GM12878 (cell line): ENCODE measurements around the gene LUM. TPM values are rescaled to one million over a fixed set of nuclear protein-coding genes. Genes with fewer than 3 reads are reported as not detected.

Experiments
- ATAC-seq: fragments of 200-7000 bp; cut with Tn5 transposase; 3 replicates; pipeline ENCODE4 v1.9.1; 2020; ENCODE audit warnings: mild to moderate bottlenecking, moderate library complexity
- BruUV-seq: library from RNA; stranded (reverse); fragments of 400-500 nt; replicated peaks from 2 replicates; lab custom pipeline; 2021; lab: Mats Ljungman, UMichigan
- CTCF ChIA-PET: fragments of 300-600 bp; sonication (Branson Sonifier 250); formaldehyde crosslinking; extraction: SDS; loops from one replicate; lab custom pipeline; 2021; ENCODE audit warnings: inconsistent platforms; lab: Yijun Ruan, JAX
- POLR2A ChIA-PET: fragments of 350-600 bp; formaldehyde crosslinking; extraction: SDS; loops from one replicate; lab custom pipeline; 2021; ENCODE audit warnings: inconsistent platforms; lab: Charles Lee
- RAD21 ChIA-PET: fragments of 300-600 bp; sonication (Branson Sonifier 250); formaldehyde crosslinking; loops from one replicate; lab custom pipeline; 2023; ENCODE audit warnings: antibody characterized with exemption; ENCODE audit not compliant: unreplicated experiment; lab: Charles Lee
- SMC1A ChIA-PET: fragments of 300-600 bp; sonication (Branson Sonifier 250); formaldehyde crosslinking; loops from one replicate; lab custom pipeline; 2023; ENCODE audit not compliant: unreplicated experiment, uncharacterized antibody; lab: Charles Lee
- DNase-seq: peaks from one replicate; pipeline ENCODE4 v3.0.0-alpha.2; 2011; ENCODE audit warnings: low read depth, low spot score
- FAIRE-seq: peaks from 3 replicates; lab custom pipeline; 2011; peaks lifted over from hg19 to GRCh38; lab: Jason Lieb, UNC
- H2AFZ ChIP-seq: 2 replicates; pipeline ENCODE4 v1.6.0; 2011; ENCODE audit warnings: low read depth, low read length, control low read depth; ENCODE audit not compliant: control insufficient read depth
- H3K27ac ChIP-seq: 2 replicates; pipeline ENCODE4 v1.5.1; 2011; ENCODE audit warnings: control low read depth; ENCODE audit not compliant: control insufficient read depth, insufficient read depth
- H3K27me3 ChIP-seq, 2 experiments: replicated peaks in 1 of 2; 2 replicates each; pipeline versions ENCODE4 v1.6.0 to v1.6.1; 2011; ENCODE audit warnings: low read length in 1 of 2; ENCODE audit not compliant: control insufficient read depth in 2 of 2, insufficient read depth in 2 of 2
- H3K36me3 ChIP-seq, 2 experiments: 2 replicates each; pipeline ENCODE4 v1.5.1; 2011; ENCODE audit warnings: low read length in 1 of 2; ENCODE audit not compliant: control insufficient read depth in 2 of 2, insufficient read depth in 2 of 2
- H3K4me1 ChIP-seq: 2 replicates; pipeline ENCODE4 v1.6.1; 2011; ENCODE audit warnings: mild to moderate bottlenecking, low read length, moderate library complexity, mixed read lengths; ENCODE audit not compliant: control insufficient read depth, insufficient read depth
- H3K4me2 ChIP-seq: 2 replicates; pipeline ENCODE4 v1.6.0; 2011; ENCODE audit warnings: control low read depth; ENCODE audit not compliant: control insufficient read depth, insufficient read depth
- H3K4me3 ChIP-seq: fragments of 200-600 bp; sonication (generic); 2 replicates; pipeline ENCODE4 v1.5.1; 2016
- H3K79me2 ChIP-seq: 2 replicates; pipeline ENCODE4 v1.6.0; 2011; ENCODE audit warnings: low read length; ENCODE audit not compliant: control insufficient read depth, insufficient read depth
- H3K9ac ChIP-seq: 2 replicates; pipeline ENCODE4 v1.8.0; 2011; ENCODE audit warnings: low read length, control low read depth, mixed read lengths; ENCODE audit not compliant: control insufficient read depth, insufficient read depth
- H3K9me3 ChIP-seq: replicated peaks from 3 replicates; pipeline ENCODE4 v1.5.1; 2011; ENCODE audit warnings: mild to moderate bottlenecking, low read length; ENCODE audit not compliant: control insufficient read depth, insufficient read depth
- H4K20me1 ChIP-seq: 2 replicates; pipeline ENCODE4 v1.6.0; 2011; ENCODE audit not compliant: control insufficient read depth, insufficient read depth
- CBX5 ChIP-seq: sonication (generic); IDR thresholded peaks from 2 replicates; pipeline ENCODE4 v1.6.1; 2016; ENCODE audit warnings: low read depth, moderate library complexity, mild to moderate bottlenecking, inconsistent platforms
- ETV6 ChIP-seq, 2 experiments: fragments of 450-650 bp in 1 of 2; IDR thresholded peaks in 1 of 2; conservative IDR thresholded peaks in 1 of 2; 2 replicates each; pipeline ENCODE4 v1.6.1; 2014; ENCODE audit warnings: antibody characterized with exemption in 1 of 2, borderline replicate concordance in 1 of 2, low read depth in 1 of 2, mild to moderate bottlenecking in 1 of 2, moderate library complexity in 1 of 2
- POLR2AphosphoS2 ChIP-seq: IDR thresholded peaks from 2 replicates; pipeline ENCODE4 v1.6.1; 2011; ENCODE audit warnings: low read depth, mild to moderate bottlenecking, low read length, improper control_type of control experiment, moderate library complexity
- POU2F2 ChIP-seq: IDR thresholded peaks from 3 replicates; pipeline ENCODE4 v1.6.1; 2011; ENCODE audit warnings: low read depth, mild to moderate bottlenecking, low read length, borderline replicate concordance
- SMC3 ChIP-seq: IDR thresholded peaks from 2 replicates; pipeline ENCODE4 v1.6.1; 2011; ENCODE audit warnings: low read length, improper control_type of control experiment, borderline replicate concordance
- ZNF207 ChIP-seq: fragments of 450-650 bp; IDR thresholded peaks from 2 replicates; pipeline ENCODE4 v1.6.1; 2014; ENCODE audit warnings: antibody characterized with exemption, mild to moderate bottlenecking, borderline replicate concordance
- WGBS: methylation state at CpG from one replicate; pipeline ENCODE4 v1.1.6; 2016; ENCODE audit warnings: low lambda C conversion rate; ENCODE audit not compliant: insufficient replicate concordance, insufficient coverage; ENCODE audit errors: missing lambda C conversion rate; 5-methylcytosine and 5-hydroxymethylcytosine counted together
- in situ Hi-C: fragments of 300-500 bp; cut with MboI; formaldehyde crosslinking; loops from 9 replicates; pipeline ENCODE4 v1.14.3; 2018; ENCODE audit warnings: mixed read lengths
- intact Hi-C: fragments of 100-400 bp; cut with micrococcal nuclease; formaldehyde crosslinking; loops from one replicate; pipeline ENCODE4 v1.14.2; 2022; ENCODE audit not compliant: unreplicated experiment
- polyA plus RNA-seq, 11 experiments: library from polyadenylated mRNA; depleted of rRNA in 4 of 11; unstranded in 6 of 11; stranded (reverse) in 5 of 11; fragments of >200 nt; fragmentation: Nextera tagmentation in 4 of 11; fragmentation: Illumina TruSeq in 1 of 11; extraction: Ambion mirVana in 4 of 11; extraction: Trizol in 1 of 11; gene quantifications; 1 replicate in 1 of 11; 2 replicates in 10 of 11; pipeline versions ENCODE4 v1.2.1 to v1.2.3, GENCODE V29; 2011 to 2016; ENCODE audit warnings: inconsistent platforms in 2 of 11, missing spikeins in 2 of 11, low read depth in 1 of 11
- total RNA-seq, 4 experiments: library from RNA; depleted of rRNA in 3 of 4; stranded (reverse); fragments of >200 nt in 3 of 4; fragmentation: Illumina TruSeq in 1 of 4; extraction: Trizol in 1 of 4; gene quantifications; 2 replicates each; pipeline versions ENCODE4 v1.2.1 to v1.2.3, GENCODE V29; 2013 to 2021
- TF ChIP-seq, protein P1 (sequence below): fragments of 450-650 bp; conservative IDR thresholded peaks from 2 replicates; pipeline ENCODE4 v1.6.1; 2017; ENCODE audit warnings: mild to moderate bottlenecking, moderate library complexity

Gene LUM
- total and polyA plus RNA-seq, 10 of the 15 experiments (the other 5 are each of a cell fraction or from before 2014, with no cell fraction given): 0.09 to 0.31 TPM; not detected in 8

DNA sequence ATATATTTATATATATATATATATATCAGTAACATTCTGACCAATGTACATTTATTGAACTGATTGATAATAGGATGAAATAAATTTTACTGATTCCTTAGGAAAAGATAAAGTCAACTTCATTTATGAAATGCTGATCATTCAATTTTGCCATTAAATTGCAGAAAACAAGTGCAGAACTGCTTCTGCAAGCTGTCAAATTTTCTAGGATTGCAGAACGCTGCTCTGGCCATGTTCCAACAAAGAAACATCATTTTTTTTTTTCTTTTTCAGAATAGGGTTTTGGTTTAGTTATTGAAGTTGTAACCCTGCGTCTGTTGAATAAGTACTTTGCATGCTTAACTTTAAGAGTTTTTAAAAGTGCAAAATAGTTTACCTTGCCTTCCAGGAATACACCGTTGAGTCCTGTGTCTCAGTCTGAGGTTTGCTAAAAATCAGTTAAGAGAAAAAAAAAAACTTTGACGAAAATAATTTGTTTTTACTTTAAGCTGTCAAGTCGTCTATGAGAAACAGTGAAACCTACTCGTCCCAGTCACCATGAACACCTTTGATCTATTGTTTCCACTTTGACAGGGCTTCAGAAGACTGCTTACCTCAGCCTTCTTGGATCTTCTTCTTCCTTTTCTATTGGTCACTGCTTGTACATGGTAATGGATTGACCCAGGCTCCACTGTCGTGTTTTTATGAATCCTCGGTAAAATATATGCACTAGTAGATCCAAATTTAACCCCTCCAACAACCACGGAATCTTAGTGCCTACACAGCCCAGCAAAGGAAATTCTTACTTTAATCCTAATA is 53.7 kb downstream of the LUM start, which contains the start of gene KERA:
Gene KERA, minus strand, starts transcription at position 657 of the 798 bp plus-strand sequence. CDS start 1,743 bp downstream, outside the sequence.
- Histone ChIP-seq H3K27ac (no peak within 1 kb of the TSS), H4K20me1 (no peaks in the 10 kb centered on the region), H3K9me3 (no peaks in the 10 kb centered on the region), H3K27me3 (no peaks in the 10 kb centered on the region), H3K9ac (no peak within 1 kb of the TSS), H3K79me2 (no peaks in the 10 kb centered on the region), H3K36me3 (no peaks in the 10 kb centered on the region), H3K4me1 (no peaks in the 10 kb centered on the region), H2AFZ (no peak within 1 kb of the TSS), H3K4me3 (no peak within 1 kb of the TSS), H3K4me2 (no peak within 1 kb of the TSS)
- ChIA-PET SMC1A (no interaction called here), CTCF (interaction anchor here (0.6 kb wide), 1 partner anchor 10 kb away, joined by 3 read pairs; no protein-coding TSS in a partner anchor), POLR2A (no interaction called here), RAD21 (no interaction called here)
- FAIRE-seq (no peak), DNase-seq (no peak), ATAC-seq (no peak)
- WGBS: 10% methylated on average over 8 of the region's 9 CpGs
- in situ Hi-C loops: no loop called here
- TF ChIP-seq ZNF207: no peak
- TF ChIP-seq SMC3: no peak
- TF ChIP-seq ETV6 (conservative IDR thresholded peaks at IDR 0.05 in 1 of 2, IDR thresholded peaks at IDR 0.05 in 1 of 2; ENCODE audit: borderline replicate concordance in 1 of 2, low read depth in 1 of 2): no peak
- TF ChIP-seq POLR2AphosphoS2: no peak
- TF ChIP-seq, protein P1, sequence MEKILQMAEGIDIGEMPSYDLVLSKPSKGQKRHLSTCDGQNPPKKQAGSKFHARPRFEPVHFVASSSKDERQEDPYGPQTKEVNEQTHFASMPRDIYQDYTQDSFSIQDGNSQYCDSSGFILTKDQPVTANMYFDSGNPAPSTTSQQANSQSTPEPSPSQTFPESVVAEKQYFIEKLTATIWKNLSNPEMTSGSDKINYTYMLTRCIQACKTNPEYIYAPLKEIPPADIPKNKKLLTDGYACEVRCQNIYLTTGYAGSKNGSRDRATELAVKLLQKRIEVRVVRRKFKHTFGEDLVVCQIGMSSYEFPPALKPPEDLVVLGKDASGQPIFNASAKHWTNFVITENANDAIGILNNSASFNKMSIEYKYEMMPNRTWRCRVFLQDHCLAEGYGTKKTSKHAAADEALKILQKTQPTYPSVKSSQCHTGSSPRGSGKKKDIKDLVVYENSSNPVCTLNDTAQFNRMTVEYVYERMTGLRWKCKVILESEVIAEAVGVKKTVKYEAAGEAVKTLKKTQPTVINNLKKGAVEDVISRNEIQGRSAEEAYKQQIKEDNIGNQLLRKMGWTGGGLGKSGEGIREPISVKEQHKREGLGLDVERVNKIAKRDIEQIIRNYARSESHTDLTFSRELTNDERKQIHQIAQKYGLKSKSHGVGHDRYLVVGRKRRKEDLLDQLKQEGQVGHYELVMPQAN: no peak
- TF ChIP-seq POU2F2: no peak
- no peak for TF ChIP-seq CBX5
- intact Hi-C loops: no loop called here
- BruUV-seq: no TSS peak
